DMS53 treated with DMSO at 0.1 percent for 48 hours (cell line): Measurements from ENCODE around the gene ZAP70.

Source experiments
- DNase-seq: peaks from one replicate; lab custom pipeline; 2025; ENCODE audit not compliant: unreplicated experiment; lab: John Stamatoyannopoulos, UW

Gene ZAP70

DNA sequence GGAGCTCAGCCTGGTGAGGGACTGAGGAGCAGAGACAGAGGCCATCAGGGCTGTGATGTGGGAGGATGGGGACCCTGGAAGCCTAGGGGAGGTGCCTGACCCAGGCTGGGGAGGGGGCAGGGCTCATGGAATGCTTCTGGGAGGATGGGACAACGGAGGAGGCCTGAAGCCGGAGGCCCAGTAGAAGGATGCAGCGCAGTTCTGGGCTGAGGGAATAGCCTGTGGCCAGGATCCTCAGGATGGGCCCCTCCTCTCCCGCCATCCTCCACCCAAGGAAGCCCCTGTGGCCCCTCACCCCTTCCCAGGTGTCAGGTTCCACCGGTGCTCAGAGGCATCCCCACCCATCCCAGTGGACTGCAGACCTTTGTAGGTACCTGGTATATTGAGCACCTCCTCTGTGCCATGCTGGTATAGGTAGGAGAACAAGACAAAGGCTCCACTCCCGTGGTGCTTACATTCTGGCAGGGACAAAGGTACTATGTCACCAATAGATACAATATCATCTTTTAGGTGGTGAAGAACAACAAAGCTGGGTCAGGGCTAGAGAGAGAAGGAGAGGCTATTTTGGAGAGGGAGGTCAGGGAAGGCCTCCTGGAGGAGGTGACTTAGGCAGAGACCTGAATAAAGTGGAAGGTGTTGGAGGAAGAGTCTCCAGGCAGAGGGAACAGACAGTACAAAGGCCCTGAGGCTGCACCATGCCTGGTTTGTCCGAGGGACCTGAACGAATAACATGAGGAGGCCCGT lies 2.7 kb downstream of the ZAP70 start:
- no peak for DNase-seq

- DNase-seq, result no peak
These were observed 3.6 kb downstream of the ZAP70 start for GRCh38 chr2:97716695-97717612.

DNA sequence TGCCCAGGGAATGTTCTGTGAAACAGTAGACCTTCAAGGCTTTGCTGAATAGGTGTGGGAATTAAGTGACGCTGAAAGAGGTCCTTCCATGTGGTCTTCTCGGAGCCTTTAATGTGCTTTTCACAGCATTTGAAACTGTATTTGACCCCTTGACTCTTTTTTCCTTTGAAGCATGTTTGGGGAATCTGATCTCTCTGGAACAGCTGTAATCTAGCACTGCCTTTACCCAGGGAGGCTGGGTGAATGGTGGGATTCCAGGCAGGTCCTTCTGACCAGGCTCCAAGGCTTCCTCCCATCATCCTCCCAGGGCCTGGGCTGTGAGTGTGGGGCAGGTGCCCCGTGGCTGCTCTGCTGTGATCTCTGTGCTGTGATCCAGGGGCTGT lies 4.2 kb downstream of the ZAP70 start:
- DNase-seq, result no peak

GRCh38 chr2:97718051-97718882 lies 4.9 kb downstream of the ZAP70 start:
- DNase-seq, result no peak

DNA sequence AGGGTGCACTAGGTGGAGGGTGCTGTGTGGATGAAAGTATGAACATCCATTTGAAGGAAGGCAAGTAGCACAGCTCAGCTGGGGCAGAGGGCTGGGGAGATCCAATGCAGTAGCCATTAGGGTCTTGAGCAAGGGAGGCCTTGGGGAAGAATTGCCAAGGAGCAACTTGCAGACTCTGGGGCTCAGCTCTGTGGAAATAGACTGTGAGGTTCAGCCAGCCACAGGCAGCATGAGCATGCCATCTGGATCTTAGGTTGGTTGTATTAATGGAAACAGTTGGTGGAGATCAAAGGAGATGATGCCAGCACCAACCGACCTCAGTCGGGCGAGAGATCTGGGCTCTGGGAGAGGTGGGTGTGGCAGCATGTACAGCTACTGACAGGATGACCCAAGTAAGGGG lies 5.6 kb downstream of the ZAP70 start:
- no peak for DNase-seq

DNA sequence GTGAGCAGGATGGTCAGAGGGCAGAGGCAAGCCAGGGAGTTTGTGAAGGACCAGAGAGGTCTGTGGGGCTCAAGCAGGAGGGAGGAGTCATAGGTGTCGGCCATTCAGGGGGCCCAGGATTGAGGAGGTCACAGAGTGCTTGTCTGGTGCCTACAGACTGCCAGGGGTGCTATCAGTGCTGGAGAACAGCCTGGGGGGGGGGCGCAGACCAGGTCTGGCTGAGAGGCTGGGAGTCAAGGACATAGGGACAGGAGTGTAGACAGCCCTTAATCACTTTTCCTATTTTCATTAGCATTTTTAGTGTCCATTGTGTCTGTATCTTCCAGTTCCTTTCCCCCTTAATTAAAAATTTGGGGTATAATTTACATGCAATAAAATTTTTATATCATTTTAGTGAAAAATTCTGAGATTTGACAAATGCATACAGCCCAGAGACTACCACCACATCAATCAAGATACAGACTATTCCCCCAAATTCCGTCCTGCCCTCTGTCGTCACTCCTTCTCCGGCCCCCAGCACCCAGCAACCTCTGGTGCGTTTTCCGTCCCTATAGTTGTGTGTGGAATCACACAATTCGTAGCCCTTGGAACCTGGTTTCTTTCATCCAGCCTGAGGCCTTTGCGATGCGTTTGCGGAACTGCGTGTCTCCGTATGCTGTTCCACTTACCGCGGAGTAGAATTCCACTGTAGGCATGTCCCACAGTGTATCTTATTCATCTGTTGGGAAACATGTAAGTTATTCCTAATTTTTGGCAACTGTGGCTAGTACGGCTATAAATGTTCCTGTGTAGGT lies 6.2 kb downstream of the ZAP70 start:
- DNase-seq, result no peak

DNA sequence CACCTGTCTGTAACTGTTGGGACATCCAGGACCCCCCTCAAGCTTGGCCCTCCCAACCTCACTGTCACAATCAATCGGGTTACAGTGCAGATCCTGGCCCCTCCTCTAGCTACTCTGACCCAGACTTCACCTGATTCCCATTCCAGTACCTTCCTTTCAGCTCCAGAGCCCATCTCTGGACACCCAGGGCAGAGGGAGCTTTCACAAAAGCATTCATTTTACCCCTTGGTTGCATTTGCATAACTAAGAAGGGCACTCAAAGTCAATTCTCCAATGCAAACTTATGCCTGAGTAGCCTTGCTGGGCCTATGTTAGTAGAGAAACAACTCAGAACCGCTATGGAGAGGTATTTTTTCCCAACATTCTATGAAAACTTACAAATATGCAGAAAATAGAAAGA lies 7.4 kb downstream of the ZAP70 start:
- DNase-seq, result no peak

DNA sequence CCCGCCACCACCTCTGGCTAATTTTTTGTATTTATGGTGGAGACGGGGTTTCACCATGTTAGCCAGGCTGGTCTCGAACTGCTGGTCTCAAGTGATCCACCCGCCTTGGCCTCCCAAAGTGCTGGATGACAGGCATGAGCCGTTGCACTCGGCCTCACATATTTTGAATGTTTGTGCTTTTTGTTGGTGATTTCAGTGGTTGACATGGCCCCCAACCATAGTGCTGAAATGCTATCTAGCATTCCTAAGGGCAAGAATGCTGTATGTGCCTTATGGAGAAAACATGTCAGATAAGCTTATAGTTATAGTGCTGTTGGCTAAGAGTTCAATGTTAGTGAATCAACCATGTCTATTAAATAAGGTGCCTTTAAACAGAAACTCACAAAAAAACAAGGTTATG lies 8.9 kb downstream of the ZAP70 start:
- DNase-seq, result no peak

DNA sequence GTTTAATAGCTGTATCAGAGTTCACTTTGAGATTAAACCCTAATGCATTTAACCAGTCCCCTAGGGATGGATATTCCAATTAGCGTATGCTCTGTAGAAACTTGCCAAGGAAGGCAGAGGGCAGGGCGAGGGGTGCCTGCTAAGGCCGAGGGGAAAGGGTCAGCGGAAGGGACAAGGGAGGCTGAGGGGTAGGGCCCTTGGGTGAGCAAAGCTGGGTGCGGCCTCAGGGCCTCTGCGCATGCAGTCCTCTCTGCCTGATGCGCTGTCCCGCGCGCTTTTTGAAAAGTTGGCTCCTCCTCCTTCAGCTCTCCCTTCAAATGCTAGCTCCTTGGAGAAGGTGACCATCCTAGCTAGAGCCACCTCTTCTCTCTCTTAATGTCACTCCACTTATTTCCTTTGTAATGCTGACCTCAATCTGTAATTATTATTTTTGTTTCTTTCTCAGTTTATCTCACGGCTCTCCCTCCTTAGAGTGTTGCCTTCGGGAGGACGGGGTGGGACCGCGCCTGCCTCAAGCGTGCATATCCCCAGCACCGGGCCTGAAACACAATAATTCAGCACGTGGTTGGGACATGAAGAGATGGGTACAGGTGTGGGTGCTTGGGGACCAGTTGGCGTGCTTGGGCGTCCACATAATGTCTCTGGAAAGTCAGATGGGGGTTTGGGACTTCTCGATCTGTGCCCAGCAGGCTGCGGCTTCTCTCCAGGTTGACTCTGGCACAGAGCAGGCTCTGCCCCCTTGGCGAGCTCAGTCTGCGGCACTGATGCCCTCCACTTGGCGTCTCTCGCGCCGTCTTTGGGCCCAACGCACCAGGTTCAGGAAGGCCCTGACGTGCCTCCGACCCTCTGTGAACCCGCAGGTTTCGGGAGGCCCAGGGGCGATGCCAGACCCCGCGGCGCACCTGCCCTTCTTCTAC lies 10.0 kb downstream of the ZAP70 start:
- no peak for DNase-seq

- no peak for DNase-seq
These were observed 10.7 kb downstream of the ZAP70 start for GRCh38 chr2:97724073-97724410.

DNA sequence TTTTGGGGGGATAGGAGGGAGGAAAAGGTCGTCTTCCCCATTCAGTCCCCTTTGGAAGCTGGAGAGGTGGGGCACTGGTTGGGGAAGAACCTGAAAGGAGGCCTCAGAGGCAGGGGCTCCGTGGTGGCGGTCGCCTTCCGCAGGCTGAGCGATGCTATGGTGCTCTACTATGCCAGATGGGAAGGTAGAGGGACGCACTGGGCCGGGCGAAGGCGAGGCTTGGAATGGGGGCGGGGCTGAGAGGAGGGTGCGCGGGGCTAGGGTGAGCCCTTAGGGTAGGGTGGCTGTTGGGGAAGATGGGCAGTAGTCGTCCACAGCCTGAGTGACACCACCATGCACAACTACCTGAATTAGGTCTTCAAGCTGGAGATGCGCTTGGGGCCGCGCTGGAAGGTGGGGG lies 11.1 kb downstream of the ZAP70 start:
- DNase-seq, result no peak

DNA sequence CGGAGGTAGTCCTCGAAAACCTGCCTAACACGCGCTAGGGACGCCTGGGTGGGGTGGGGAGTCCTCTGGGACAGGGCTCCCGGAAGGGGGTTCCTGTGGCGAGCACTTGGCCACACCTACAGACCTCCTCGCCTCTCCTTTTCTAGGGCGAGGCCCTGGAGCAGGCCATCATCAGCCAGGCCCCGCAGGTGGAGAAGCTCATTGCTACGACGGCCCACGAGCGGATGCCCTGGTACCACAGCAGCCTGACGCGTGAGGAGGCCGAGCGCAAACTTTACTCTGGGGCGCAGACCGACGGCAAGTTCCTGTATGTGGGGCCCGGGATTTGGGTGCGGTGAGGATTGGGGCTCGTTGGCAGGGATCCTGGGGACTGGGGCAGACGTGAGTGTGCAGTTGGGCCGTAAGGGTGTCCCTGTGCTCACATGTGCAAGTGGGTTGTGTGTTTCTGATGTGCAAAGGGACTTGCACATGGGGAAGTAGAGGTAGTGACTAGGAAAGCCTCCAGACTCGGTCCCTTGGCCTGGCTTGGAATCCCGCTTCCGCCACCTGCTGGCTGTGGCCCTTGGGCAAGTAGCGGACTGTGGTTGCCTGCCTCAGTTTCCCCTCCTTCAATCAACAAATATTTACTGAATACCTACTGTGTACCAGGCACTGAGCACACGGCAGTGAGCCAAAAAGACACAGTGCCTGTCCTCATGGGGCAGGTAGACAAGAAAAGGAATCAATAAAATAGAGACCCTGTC lies 11.7 kb downstream of the ZAP70 start:
- no peak for DNase-seq

DNA sequence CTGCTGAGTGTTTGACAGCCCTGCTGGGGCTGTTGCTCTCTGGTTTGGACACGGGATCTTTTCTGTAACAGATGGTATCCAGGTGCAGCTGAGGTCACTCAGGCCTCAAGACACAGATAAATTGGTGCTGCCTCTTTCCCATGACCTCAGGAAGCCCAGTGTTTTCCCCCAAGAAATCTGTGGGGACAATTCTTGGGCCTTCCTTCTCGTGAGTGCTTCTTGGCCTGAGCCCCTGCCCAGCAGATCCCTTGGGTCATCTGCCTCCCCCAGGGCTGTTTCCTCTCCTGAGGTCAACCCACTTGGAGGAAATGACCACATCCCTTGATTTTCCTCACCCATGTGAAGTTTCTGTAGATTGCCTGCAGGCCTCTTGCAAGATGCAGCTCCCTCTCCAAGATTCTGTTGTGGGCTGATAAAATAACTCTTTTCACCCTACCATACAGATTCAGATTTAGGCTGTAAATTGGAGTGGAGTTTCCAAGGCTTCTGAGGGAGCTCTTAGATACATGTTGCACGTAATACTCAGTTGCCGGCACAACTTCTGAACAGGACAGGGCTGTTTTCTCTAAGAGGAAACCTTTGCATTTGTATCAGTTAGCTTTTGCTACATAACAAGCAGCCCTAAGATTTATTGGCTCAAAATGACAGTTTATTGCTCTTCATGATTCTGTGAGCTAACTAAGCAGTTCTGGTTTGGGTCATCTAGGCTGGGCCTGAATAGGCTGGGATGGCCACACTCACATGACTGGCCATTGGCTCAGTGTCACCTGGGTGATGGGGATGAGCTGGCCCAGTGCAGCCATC lies 13.1 kb downstream of the ZAP70 start:
- DNase-seq, result no peak

DNA sequence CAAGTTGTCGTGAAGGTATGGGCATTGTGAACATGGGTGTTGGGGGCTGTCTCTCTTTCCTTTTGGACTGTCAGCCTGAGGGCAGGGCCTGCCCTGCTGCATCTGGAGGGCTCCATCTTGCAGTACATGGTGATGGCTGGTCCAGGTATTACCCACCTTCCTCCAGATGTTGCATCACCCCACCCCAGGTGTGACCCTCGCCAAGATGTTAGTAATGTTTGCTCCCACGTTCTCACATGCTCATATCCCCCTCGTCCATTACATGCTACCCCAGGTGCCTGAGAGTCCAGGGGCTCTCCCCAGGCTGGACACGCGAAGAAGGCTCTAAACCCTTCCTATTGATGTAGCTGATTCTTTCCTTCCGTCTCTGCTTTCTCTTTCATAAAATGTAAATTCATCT lies 13.9 kb downstream of the ZAP70 start:
- no peak for DNase-seq

- DNase-seq, result peak; percentile 20
These were observed 14.8 kb downstream of the ZAP70 start for GRCh38 chr2:97728091-97728731.

- DNase-seq, result no peak
These were observed 16.9 kb downstream of the ZAP70 start for GRCh38 chr2:97730245-97730644.

GRCh38 chr2:97731274-97732020 lies 18.1 kb downstream of the ZAP70 start:
- no peak for DNase-seq
